DLD1 (cell line): ENCODE results near the gene SPRY4.

Experiments used
- in situ Hi-C: cut with HindIII; loops from 2 replicates; pipeline ENCODE4 v1.10.0; 2017; ENCODE audit warnings: low sequenced_read_pairs

SPRY4 gene

DNA sequence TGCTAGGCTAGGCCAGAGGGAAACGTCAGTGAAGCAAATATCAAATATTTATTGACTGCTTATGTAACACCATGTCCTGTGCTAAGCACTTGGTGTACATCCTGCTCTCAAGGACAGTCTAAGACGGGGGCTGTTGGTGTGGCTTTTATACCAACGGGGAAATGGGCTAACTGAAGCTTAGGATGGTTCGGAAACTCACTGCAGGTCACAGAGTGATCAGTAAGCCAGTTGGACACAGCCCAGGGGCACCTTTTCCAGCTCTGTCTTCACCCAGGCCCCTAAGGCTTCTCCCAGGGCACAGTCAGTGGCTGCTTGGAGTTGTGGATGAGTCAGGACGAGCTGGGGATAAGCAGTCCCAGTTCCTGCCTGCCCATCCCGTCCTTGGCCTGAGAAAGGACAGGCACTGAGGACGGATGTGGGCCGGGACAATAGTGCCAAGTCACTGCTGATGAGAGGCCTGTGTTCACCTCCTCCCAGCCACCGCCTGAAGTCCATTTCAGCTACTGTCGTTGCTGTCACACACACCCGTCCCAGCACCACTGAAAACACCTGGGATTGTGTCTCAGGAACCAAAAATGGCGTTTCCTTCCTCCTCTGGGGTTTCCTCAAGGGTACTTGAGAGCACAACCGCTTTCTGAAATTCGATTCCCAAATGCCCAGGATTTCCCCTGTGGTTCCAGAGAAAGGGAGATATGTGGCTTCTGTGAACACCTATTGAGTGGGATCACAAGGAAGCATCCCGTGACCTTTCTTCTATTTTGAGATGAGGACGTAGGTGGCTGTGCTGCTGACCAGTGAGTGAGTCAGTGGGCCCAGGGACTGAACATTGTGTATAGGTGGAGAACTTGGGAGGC lies 17.5 kb upstream of the SPRY4 start:
- in situ Hi-C loops: no loop called here

DNA sequence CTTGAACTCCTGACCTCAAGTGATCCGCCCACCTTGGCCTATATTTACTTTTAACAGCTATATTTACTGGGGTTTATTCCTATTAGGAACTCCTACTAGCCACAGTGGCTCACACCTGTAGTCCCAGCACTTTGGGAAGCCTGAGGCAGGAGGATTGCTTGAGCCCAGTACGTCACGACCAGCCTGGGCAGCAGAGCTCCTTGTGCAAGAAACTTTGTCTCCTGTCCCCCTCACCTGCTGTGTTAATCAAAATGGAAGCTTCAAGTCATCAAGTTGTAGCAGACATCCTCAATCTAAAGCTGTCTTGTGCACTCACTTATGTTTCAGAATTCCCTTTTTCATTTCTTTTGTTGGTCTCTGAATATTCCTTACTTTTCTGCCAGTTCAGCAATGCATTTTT lies 15.0 kb upstream of the SPRY4 start:
- in situ Hi-C loops: loop anchor here (10.0 kb wide), 1 partner anchor 205 kb away; no protein-coding TSS in a partner anchor

DNA sequence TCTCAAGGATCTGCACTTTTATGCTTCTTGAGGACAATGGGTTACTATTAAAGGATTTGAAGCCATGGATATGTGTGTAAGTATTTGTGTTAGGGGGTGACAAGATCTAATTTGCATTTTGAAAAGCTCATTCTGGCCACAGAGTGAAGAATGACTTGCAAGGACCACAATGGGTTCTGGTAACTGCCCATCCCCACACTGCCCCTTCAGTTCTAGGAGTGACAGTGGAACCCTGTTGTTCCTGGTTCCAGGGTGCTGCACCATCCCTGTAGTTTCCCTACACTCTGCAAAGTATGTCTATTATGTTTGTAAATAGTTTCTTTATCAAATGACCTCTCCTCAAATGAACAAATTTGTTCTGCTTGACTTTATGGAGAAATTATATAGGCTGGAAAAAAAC lies 9.7 kb upstream of the SPRY4 start:
- in situ Hi-C loops: loop anchor here (10.0 kb wide), 1 partner anchor 210 kb away; no protein-coding TSS in a partner anchor

DNA sequence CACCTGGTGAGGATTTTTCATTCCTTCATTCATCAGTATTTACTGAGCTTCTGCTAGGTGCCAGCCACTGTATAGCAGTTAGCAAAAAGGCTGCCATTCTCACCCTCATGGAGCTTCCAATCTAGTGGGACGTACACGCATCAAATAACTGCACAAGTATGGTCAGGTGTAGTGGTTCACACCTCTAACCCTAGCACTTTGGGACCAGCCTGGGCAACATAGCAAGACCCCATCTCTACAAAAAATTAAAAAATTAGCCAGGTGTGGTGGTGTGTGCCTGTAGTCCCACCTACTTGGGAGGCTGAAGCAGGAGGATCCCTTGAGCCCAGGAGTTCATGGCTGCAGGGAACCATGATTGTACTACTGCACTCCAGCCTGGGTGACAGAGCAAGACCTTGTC lies 8.9 kb upstream of the SPRY4 start:
- in situ Hi-C loops: loop anchor here (10.0 kb wide), 1 partner anchor 211 kb away; no protein-coding TSS in a partner anchor

DNA sequence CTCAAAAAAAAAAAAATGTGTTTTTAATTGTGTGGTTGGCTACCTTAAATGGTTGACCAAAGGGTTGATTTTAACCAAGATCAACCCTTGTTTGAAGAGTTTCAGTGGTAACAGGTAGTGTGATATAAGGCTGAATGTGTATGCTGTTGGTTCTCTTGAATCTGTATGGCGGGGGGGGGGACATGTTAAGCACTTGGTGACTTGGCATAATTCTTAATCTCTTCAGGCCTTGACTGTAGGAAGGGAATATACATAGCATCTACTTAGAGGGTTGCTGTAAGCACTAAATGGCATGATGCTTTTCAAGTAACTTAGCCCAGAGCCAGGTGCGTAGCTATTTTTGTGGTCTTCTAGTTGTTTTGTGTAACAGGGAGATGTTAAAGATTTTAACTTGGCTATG lies 5.6 kb upstream of the SPRY4 start:
- in situ Hi-C loops: loop anchor here (10.0 kb wide), 1 partner anchor 214 kb away; no protein-coding TSS in a partner anchor

DNA sequence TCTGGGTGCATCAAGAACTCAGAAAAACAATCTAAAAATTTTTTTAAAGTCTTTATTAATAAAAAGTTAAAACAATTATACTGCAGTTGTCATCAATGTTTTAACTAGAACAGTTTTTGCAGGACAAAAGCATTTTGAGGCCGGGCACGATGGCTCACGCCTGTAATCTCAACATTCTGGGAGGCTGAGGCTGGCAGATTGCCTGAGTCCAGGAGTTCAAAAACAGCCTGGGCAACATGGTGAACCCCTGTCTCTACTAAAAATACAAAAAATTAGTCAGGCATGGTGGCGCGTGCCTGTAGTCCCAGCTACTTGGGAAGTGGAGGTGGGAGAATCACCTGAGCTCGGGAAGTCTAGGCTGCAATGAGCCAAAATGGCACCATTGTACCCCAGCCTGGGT lies 5.2 kb upstream of the SPRY4 start:
- in situ Hi-C loops: loop anchor here (10.0 kb wide), 1 partner anchor 215 kb away; no protein-coding TSS in a partner anchor

DNA sequence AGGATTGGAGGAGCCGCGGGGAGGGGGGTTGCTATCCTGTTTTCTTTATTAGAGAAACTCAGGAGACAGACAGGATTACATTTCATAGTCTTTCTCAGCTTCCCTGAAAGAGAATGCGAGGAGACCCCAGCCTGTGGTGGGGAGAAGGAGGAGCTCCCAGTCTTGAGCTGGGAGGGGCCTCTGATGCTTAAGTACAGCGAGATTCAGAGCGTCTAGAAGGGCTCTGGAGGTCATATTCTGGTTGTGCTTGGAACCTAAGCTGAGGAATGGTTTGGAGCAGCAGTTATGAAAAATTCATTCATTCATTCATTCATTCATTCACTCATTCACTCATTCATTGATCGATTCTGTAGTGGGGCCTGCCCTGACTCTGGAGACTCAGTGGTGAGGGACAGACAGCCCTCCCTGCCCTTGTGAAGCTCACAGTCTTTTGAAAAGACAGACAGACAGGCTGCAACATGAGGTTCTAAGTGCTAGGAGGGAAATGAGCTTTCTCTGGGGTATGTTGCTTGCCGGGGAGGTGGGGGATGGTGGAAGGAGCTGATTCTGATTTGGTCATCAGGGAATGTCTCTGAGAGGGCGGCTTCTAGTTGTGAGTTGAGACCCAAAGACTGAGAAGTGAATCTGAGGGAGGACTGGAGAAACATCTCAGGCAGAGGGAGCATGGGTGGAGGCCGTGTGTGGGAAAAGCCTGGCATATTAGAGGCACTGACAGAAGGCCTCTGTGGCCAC lies 2.5 kb upstream of the SPRY4 start:
- in situ Hi-C loops: no loop called here

DNA sequence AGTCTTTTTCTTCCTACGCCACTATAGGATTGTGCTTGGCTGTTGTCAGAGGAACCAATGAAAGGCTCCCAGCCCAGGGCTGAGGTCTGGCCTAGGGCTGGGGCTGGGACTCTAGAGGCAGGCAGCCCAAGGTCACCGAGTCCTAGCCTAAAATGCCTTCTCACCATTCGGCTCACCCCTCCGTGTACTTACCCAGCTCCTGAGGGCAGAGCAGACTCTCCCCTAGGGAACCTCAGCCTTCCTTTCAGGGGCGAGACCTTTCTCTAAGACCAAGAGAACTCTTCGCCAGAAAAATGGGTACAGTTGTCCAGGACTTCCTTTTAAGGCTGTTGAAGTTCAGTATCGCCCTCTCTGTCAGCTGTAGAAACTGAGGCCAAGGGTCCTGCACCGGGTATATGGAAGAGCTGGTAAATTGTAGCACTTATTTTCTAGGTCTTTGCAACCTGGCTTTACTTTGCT lies 1.7 kb upstream of the SPRY4 start:
- in situ Hi-C loops: no loop called here

DNA sequence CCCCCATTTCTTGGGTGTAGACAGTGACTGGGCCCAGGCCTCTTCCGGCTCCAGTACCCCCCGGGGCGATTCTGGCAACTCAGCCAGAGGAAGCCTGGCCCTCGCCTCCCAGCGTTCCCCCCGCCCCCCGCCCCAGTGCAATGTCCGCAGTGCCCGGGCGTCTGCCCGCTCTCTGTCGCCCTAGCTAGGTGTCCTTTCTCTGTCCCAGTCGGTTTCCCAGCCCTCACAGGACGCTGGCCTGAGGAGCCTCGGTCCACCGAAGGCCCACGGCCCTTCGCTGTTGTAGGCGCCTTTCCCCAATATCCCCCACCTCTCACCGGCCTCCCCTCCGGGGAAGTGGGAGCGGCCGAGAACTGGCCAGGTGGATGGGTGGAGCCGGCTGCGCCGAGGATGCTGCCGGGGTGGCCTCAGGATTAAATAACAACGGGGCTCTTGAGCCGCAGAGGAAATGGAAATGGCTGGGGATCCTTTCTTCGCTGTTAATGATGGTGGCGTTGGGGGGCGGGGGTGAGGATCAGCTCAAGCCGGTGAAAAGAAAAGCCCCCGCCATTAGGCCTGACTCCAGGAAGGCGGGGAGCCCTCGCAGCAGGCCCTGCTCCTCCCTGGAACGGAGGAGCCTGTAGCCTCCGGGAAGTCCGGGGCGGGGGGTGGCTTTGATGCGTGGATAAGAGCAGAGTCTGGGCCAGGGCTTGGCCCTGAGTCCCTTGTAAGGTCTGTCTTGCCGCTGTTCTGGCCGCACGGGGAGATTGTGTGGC lies 1.1 kb upstream of the SPRY4 start:
- in situ Hi-C loops: no loop called here

DNA sequence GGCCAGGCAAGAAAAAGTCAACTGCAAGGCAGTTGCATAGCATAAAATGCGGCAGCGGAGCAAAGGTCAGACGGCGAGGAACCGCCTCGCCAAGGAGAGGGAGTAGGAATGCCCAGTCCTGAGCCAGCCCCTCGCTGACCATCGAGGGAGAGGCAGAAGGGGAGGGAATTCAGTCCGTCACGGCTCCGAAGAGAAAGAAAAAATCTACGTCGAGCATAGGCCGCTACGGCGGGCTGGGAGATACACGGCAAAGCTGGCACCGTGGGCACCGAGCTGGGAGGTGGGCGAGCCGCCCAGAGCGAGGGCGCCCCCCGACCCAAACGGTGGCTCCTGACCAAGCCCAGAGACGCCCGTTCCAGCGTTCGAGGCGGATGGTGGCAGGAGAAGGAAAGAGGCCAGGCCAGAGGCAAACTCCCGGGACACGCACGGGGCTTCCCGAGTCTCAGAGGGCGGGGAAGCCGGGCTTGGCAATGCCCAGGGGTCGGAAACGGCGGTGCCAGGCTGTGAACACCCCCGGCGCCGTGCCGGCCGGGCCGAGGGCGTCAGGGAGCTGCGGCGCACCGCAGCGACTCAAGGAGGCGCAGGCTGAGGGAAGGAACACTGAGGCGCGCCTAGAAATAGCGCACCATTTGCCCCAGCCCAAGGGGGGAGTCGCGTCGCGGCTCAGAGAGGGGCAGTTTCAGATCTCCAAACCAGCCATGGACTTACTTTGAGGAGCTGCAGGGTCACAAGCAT lies 518 bp downstream of the SPRY4 start:
- in situ Hi-C loops: no loop called here

DNA sequence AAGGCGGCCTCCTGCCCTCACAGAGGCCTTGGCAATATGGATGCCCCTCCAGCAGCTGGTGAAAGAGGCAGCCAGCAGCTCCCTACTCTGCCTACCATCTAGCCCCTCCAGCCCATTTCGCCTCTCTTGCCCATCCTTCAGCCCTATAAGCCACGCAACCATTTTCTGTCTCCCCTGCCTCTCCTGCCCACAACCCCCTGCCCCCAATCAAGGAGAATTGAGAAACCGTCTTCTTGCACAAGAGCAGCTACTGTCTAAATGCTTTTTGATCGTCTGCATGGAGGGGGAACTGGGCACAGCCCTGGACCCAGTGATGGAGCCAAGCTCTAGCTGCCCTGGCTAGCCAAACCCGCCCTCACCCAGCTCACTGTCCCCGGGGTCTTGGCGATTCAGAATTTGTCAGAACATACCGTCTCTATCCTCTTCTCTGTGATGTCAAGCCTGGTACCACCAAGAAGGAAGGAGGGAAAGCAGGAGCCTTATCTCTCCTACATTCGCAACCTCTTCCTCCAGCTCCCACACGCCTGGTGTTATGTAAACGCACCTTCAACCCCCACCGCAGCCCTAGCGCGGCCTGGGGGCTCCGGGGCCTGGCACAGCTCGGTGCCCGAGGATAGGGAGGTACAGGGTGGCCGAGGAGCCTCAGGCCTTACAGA lies 1.2 kb downstream of the SPRY4 start:
- in situ Hi-C loops: no loop called here

DNA sequence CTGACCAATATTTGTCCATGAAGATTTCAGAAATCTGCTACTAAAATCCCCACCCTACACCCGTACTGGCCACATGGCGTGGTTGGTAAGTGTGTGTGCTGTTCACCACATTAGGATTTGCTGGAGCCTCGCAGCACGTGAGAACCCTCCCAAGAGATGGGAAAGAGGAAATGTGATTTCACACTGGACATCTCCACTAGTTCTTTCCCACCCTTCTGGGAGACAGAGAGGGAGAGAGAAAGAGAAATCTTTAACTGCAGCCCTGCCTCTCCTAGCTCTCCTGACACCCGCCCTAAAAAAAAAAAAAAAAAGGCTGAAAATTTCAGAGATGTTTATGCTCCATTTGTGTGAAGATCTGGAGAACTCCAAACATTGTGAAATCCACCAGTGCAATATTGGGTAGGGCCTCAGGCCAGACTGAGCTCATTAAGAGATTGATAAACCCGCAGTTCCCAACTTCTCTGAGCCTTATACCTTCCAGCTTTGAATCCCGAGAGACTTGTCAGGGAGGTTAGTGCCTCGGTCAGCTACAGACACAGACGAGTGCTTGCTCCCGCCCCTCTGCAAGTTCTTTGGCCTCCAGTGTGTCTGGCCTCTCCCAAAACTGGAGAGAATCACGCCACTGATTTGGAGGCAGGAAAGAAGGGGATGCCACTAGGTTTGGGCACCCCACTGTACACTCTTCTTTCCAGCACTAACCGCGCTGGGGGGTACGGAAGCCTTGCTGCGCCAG lies 1.9 kb downstream of the SPRY4 start:
- in situ Hi-C loops: no loop called here

DNA sequence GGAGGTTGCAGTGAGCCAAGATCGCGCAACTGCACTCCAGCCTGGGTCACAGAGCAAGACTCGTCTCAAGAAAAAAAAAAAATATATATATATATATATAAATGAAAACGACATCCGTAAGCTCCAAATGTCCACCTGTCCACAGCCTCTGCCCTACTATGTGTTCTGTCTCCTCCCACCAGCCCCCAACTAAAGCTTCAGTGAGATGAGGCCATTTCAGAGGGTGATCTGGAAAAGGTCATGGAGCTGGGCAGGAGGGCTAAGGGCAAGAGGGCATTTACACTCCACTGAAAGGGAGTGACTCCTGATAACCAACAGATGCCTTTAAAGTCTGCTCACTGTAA lies 2.4 kb downstream of the SPRY4 start:
- in situ Hi-C loops: no loop called here

DNA sequence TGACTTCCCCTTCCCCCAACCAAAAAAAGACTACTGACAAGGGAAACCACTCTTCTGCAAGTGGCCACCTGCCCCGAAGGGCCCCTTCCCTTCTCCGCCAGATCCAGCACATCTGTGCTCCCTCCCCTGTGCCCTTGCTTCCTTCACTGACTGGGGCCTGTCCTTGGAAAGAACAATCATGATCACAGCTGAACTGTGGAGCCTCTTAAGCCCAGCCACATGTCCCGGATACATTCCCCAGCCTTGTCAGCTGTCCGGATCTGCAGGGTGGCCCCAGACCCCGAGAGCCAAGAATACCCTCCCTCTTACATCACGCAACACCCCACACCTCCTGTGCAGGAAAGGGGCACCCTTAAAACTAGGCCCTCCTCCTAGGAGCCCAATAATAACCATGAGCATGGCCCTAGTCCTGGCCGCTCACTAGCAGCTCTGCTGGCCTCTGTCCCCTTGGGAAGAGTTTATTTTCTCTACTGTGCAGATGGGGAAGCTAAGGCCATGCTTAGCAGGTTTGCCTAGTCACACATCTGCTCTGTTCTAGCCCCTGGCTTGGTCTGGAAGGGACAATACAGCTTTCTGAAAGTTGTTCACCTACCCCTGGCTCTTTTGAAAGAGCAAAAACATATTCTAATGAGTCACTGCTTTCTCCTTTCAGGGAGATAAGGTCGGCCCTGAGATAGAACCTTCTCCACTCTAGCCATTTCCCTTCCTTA lies 3.8 kb downstream of the SPRY4 start:
- in situ Hi-C loops: no loop called here

DNA sequence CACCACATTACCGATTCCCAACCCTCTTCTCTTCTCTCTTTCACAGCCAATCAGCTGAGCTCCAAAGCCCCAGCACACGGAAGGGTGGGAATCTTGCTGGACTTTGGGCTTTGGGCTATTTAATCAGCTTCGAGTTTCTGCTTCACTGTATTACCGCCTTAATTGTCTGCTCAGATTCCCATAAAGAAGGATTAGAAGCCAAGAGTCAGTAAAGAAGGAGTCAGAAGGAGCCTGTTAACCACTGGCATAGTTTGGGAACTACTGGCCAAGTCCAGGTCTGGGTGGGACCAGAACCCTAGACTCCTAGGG lies 4.4 kb downstream of the SPRY4 start:
- in situ Hi-C loops: no loop called here

DNA sequence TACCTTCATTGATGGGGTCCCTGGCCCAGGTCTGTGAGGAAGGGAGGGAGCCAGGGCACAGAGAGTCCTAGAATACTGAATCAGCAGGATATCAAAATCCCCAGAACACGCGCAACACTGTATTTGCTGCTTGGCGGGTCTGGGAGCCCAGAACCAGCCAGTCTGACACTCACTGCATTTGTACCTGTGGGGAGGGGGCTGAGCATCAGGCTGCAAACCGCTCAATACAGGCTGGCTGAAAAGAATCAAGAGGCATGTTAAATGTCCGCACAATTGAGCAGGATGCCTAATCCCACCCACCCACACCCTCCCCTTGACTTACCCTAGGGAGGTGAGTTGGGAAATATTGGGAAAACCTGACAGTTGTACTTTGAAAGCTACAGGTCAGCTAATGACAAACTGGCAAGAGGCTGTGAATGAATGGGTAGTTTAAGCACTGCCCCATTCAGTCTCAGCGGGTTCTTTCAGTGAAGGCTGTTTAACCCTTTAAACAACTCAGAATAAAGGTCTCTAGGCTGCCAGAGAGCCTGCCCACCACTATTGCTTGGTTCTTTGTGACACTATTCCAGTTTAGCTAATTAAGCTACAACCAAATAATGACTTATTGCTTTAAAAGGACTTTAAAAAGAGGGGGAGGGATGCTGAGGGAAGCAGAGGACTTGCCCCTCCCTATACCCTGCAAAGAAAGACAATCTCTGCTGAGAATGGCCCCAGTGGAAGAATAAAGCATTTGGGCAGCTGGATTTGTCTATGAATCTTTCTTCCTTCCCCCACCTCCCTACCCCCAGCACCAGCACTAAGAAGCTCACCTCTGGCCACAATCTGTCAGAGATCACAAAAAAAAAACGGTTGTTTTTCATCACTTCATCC lies 5.0 kb downstream of the SPRY4 start:
- in situ Hi-C loops: no loop called here

DNA sequence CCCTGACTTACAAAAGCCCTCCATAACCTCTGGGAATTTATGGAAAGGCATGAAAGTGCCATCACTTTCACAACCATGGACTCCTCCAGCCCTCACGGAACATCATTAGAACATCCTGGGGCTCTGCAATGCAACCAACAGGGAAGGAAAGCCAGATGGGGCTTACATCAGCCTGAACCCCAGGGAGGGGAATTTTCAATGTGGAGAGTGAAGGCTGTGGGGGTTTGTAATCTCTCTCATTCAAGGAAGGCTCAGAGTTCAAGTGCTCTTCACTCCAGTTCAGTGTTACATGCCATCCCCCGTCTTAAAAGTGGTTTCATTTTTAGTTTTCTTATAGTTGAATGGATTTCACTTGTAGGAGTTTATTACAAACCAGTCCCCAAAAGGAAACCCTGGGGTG lies 5.7 kb downstream of the SPRY4 start:
- in situ Hi-C loops: no loop called here

DNA sequence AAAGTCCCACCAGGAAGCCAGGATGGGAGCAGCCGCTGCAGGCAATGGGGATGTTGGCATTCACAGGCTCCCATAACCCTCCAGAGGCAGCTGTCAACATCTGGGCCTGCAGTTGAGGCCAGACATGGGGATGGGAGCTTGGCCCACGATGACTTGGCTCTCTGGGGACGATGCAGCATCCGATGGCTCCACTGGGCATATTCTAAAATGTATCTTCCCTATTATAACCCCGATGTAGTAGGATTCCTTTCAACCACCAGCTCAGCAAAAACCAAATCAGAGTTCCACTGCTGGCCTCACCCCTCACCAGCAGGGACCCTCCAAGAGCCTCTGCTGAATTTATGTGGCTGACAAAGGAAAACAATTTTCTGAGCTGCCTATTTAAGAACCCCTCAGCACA lies 7.1 kb downstream of the SPRY4 start:
- in situ Hi-C loops: no loop called here
